ENCODE results near the gene C1QTNF6. TPM values are rescaled to one million over a fixed set of nuclear protein-coding genes. Genes with fewer than 3 reads are reported as not detected.

Gene C1QTNF6
- total RNA-seq (2022; extraction: Qiagen RNA extraction): 9.1 to 13.4 TPM (median 12.2 TPM) in 5 replicates

DNA sequence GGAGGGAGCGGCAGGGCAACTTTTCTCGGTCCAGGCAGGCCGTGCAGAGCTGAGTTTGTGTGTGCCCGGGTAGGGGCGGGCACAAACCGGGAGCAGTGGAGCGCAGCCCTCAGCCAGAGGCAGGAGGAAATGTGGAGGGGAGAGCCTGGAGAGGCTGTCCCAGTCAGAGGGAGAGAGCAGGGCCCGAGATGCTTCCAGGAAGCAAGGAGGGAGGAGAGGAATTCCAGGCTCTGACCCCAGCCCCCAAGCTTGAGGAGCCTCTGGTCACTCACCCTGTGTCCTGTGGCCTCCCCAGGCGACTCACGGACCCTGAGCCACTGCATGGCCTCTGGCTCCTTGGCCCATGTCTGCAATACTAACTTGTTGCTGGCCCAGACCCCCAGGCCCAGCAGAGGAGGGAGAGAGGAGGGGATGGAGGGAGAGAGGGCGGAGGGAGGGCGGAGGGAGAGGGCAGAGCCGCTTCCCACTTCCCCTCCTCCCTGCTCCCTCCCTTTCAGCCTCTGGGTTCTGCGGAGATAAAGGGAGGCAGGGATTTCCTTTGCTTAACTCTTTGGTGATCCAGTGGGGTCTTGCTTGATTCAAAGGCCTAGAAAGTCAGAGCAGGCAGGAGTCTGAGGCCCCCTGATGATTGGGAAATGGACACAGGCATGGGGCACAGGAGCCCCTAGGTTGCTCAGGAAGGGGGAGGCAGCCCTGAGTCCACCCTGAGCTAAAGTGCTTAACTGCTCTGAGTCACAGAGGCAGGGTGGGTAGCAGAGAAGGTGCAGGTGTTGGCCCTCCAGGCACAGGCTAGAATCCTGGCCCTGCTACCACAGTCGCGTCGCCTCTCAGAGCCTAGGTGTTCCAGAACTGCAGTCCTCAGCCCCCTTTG, at the start of gene C1QTNF6:
Gene C1QTNF6 (minus strand): TSS at position 357 of the 871 bp plus-strand sequence. CDS start 34 bp downstream, at position 323.

DNA sequence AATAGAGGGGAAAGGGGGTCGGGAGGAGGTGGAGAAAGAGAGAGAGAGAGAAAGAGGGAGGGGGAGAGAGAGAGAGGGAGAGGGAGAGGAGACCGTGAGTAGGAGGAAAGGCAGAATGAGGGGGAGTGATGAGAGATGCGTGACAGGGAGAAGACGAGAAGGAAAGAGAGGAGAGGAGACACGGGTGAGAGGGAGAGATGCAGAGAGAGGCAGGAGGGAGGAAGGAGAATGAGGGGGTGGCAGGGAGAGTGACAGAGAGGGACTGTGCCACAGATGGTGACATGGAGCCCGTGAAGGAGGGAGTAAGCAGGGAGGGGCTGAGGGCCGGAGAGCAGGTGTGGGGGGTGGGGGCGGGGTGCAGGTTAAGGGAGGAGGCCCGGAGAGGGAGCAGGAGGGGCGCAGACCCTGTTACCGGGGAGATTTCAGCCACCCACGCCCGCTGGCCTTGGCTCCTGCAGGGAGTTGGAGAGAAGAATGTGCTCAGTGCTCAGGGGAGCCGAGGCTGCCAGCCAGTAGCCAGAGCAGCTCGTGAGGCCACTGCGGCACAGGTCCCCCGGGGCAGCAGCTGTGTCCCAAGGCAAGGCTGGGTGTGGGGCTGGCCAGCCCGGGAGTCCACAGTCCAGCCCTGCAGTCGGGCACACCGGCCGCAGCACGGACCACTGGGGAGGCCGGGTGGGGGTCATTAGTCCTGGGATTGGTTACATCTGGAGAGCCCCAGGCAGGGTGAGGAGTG, 24.3 kb upstream of the C1QTNF6 start, which contains the start of gene SSTR3:
Gene SSTR3 (minus strand): TSS at position 304 of the 733 bp plus-strand sequence. CDS start 4,674 bp downstream, outside the sequence.

Other genes starting within 250 kb of the C1QTNF6 start
- gene TST, start 168.8 kb downstream of the C1QTNF6 start, total RNA-seq (2022; extraction: Qiagen RNA extraction): 41.6 to 62.5 TPM (median 56.2 TPM) in 5 replicates
- 42.6 to 76.6 TPM (median 74.9 TPM) in 5 replicates for gene MPST, start 168.5 kb downstream of the C1QTNF6 start, total RNA-seq (2022; extraction: Qiagen RNA extraction)
- 19.0 to 28.3 TPM (median 26.2 TPM) in 5 replicates for gene KCTD17, start 136.5 kb downstream of the C1QTNF6 start, total RNA-seq (2022; extraction: Qiagen RNA extraction)
- 0.05 TPM in 1 of 5 replicates, not detected in the others for gene TMPRSS6, start 78.5 kb downstream of the C1QTNF6 start, total RNA-seq (2022; extraction: Qiagen RNA extraction)
- 0.03 to 0.13 TPM (median 0.07 TPM) in 4 of 5 replicates, not detected in the other for gene IL2RB, start 38.3 kb downstream of the C1QTNF6 start, total RNA-seq (2022; extraction: Qiagen RNA extraction)
- gene SSTR3, start 24.2 kb upstream of the C1QTNF6 start, total RNA-seq (2022; extraction: Qiagen RNA extraction): not detected in 5 replicates
- gene RAC2, start 56.0 kb upstream of the C1QTNF6 start, total RNA-seq (2022; extraction: Qiagen RNA extraction): 0.20 to 0.29 TPM (median 0.28 TPM) in 3 of 5 replicates, not detected in the others
- gene CYTH4, start 94.3 kb upstream of the C1QTNF6 start, total RNA-seq (2022; extraction: Qiagen RNA extraction): 0.38 to 0.73 TPM (median 0.56 TPM) in 5 replicates
- gene ELFN2, start 239.2 kb upstream of the C1QTNF6 start, total RNA-seq (2022; extraction: Qiagen RNA extraction): 3.9 to 7.0 TPM (median 6.4 TPM) in 5 replicates

Data from A549 treated with Mapracorat at 1 μM for 4 hours (cell line).